ENCODE results near the gene DMRTB1.

The DMRTB1 gene

DNA sequence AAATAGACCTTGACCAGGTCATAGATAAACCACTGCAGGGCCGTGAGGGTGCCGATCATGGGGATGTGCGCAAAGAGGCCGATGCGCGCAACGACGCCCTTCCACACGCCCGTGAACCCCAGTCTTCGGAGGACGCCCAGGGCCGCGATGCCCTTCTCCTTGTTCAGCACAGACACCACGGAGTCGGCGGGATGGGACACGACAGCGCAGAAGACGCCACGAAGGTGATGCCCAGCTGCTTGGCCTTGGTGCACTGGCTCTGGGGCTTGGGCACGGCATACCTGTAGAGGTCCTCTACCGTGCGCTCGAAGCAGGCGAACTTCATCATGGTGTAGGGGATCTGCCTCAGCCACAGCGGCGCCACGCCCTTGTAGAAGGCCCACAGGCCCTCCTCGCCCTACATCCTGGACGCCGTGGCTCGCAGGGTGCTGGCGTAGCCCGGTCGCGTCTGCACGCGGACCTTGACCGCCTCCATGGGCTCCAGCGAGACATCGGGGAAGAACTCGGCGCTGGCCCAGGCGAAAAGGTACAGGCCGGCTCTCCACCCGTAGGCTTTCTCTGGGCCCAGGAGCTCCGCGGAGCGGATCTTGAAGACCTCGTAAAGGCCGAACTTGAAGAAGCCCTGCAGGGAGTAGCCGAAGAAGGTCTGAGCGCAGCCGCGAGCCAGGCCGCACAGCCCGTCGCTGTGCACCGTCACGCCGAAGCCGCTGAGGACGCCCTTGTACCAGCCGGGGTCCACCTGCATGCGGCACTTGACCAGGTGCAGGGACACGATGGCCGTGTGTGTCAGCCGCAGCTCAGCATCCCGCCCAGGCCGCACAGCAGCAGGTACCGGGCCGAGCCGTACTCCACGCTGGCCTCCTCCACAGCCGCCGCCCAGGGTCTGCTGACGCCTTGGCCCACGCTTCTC lies 20.5 kb upstream of the DMRTB1 start:
- no peak for DNase-seq

DNA sequence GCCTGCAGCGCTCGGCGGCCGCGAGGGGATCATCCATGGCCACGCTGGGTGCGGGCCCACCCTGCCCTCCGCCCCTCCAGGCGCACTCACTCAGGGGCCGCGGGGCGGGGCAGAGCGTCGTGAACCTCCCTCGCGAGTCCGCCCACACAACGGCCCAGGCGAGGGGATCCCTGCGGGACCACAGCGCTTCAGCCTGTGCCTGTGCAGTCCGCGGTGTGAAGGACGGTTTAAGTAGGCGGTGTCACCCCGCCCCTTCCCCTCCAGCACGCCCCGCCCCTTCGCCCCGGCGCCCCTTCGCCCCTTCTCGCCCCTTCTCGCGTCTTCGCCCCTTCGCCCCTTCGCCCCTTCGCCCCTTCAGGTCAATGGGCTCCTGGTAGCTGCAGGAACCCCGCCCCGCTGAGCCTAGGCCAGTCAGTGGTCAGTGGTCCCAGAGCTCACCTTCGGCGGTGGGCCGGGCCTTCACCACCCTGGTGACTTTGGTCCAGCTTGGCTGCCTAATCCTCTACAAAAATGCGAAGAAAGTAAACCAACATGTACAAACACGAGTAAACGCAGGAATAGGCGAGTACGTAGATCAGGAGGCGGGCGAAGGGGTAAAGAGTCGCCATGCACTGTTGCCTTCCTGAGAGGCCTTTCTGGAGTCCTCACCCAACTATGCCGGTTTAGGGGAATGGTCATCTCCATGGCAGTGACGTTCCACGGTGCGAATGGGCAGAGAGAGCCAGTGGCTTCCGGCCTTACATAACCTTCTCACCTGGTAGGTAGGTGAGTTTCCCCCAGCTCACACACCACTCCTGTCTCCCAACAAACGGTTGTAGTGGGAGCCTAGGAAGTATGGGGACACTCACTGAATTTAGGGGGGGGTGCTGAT lies 19.6 kb upstream of the DMRTB1 start:
- no peak for DNase-seq

DNA sequence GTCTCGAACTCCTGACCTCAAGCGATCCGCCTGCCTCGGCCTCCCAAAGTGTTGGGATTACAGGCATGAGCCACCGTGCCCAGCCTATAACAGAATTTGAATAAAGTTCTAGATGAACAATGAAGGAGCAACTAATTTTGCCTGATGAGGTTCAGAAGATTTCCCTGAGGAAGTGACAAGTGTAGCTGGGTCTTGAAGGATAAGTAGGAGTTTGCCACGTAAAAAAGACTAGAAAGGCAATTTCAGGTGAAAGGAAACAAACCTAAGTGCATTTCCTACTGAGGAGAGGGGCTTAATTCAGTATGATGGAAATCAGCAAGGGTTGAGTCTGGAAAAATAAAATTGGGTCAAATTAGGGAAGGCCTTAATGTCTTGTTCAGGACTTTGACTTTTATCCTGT lies 18.6 kb upstream of the DMRTB1 start:
- DNase-seq: no peak

DNA sequence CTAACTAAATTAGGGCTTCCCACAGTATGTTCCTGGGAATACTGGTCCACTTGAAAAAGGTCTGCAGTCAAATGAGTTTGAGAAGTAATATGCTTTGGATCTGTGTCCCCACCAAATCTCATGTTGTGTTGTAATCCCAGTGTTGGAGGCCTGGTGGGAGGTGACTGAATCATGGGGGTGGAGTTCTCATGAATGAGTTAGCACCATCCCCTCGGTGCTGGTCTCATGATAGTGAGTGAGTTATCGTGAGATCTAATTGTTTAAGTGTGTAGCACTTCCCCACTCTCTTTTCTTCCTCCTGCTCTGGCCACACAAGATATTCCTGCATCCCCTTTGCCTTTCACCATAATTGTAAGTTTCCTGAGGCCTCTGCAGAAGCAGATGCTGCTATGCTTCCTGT lies 16.9 kb upstream of the DMRTB1 start:
- no peak for DNase-seq

DNA sequence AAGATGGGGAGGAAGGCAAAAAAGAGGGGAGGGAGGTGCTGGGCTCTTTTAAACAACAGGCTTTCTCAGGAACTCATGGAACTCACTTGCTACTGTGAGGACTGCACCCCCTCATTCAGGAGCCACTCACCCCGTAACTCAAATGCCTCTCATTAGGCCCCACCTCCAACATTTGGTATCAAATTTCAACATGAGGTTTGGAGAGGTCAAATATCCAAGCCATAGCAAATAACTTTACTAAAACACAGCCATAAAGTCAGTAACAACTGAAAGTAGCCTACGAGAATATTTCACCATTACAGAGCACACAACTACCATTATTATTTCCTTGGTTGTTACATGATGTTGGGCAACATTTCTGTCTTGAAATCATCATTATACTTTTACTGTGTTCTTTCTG lies 13.1 kb upstream of the DMRTB1 start:
- DNase-seq: no peak

DNA sequence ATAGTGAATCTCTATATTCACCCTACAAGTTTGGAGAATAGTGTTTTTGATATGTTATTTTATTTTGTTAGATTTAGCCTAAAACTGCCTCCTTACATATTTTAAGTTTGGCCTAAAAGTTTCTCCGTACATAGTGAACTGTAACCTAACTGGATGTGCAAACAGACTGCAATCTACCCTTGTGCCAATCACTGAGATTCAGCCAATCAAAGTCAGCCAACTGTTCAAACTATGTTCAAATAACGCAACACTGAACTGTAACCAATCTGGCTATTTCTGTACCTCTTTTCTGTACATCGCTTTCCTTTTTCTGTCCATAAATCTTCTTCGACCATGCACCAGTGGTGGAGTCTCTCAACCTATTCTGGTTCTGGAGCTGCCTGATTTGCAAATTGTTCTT lies 11.8 kb upstream of the DMRTB1 start:
- DNase-seq: no peak

DNA sequence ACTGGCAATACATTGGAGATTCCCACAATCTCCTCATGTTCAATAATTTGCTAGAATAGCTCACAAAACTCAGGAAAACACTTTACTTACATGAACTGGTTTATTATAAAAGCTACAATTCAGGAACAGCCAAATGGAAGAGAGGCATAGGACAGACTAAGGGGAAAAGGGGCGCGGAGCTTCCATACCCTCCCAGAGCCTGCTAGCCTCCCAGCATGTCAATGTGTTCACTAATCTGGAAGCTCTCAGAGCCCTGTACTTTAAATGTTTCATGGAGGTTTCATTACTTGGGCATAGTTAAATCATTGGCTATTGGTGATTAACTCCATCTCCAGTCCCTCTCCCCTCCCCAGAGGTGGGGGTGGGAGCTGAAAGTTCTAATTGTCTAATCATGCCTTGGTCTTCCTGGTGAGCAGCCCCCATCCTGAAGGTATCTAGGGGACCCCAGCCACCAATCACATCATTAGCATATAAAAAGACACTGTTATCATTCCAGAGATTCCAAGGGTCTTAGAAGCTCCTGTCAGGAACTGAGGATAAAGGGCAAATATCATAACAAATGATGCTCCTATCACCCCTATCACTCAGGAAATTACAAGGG lies 10.9 kb upstream of the DMRTB1 start:
- DNase-seq: no peak

DNA sequence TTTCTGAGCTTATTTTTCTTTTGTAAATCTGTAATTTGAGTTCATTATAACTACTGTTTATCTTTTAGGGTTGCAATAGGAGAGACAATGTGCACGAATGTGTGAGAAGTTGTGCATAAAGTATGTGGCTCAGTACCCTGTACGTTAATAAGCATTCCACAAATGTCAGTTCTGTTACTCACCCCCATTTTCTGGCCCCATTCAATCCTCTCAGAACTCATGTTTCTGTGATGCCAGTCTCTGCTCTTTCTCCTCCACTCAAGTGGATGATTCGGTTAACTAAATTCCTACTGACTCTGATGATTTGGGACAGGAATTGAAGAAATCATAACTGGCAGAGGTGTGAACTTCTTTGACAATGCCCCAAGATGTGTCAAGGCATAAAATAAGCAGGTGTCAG lies 10.2 kb upstream of the DMRTB1 start:
- DNase-seq: no peak

DNA sequence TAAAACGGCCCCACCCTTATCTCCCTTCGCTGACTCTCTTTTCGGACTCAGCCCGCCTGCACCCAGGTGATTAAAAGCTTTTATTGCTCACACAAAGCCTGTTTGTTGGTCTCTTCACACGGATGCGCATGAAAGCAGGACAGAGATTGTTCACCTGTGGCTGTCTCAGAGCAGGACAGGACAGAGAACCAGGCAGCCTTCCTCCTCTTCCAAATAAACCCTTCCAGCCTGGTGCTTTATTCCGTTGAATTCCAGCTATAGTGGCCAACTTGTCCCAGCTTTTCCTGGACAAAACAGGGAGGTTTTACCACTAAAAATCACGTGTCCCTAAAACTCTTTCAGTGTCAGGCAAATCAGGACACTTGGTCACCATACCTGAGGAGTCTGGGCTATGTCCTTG lies 9.5 kb upstream of the DMRTB1 start:
- DNase-seq: no peak

DNA sequence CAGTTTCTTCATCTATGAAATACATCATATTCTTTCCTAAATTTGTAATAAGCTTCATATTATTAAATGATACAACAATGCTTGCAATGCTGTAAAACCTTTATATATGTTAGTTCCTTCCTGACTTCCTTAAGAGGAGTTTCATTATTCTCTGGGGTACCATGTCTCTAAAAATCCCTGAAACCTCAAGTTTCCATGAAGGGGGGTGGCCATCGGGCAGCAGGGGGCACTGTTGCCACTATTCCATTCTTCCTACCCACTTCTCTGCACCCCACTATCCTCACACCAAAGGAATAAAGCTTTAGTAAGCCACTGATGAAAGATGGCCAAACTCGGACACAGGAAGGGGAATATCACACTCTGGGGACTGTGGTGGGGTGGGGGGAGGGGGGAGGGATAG lies 9.0 kb upstream of the DMRTB1 start:
- DNase-seq: no peak

DNA sequence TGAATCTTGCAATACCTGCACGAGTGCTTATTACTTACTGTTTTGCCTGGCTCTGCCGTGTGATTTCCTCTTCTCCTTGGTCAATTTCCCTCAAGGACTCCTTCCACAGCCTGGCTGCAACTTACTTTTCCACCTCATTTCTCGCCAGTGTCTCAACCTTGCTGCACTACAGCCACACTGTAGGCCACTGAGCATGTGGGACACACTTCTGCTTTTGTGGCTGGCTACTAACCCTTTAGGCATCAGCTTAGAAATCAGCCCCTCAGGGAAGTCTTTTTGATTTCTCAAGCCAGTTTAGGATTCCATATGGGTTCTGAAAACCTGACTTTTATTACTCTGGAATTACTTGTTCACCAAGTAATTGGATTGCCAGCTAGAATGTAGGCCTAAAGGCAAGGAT lies 5.2 kb upstream of the DMRTB1 start:
- no peak for DNase-seq

DNA sequence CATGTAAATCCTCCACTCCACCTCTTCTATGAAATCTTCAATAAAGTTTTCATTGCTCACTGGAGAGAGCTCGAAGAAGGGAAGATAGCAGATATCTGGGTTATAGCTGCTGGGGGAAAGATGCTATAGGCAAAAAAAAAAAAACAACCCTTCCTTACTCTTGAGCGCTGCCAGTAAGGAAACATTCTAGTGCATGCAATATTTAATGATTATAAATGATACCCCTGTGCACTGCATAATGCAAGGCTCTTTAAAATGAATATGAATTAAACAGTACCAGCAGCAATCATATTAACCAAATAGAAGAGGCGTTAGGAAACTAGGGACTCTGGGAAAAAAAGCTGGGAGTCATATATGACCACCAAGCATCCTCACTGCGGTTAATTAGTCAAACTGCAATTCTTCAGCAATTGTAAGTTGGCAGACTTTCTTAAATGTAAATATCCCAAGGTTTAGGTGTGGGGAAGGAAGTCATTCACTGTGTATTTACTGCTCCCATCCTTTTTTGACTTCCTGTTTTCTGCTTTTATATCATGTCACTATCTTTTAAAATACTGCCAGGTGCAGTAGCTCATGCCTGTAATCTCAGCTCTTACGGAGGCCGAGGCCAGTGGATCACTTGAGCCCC lies 3.7 kb upstream of the DMRTB1 start:
- no peak for DNase-seq

DNA sequence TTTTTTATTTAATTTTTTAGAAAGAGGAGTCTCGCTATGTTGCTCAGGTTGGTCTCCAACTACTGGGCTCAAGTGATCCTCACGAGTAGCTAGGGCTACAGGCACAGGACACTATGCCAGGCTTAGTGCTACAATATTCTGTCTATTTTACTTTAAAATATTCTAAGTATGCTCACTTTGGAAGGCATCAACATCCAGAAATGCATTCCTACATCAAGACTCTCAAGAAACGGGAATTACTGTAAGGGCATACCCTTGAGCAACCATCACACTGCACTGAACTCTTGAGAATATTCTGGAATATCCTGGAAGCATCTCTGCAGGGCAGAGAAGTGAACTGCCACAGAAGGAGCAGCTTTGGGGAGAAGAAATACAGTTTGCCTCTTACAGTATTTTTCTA lies 565 bp upstream of the DMRTB1 start:
- no peak for DNase-seq

DNA sequence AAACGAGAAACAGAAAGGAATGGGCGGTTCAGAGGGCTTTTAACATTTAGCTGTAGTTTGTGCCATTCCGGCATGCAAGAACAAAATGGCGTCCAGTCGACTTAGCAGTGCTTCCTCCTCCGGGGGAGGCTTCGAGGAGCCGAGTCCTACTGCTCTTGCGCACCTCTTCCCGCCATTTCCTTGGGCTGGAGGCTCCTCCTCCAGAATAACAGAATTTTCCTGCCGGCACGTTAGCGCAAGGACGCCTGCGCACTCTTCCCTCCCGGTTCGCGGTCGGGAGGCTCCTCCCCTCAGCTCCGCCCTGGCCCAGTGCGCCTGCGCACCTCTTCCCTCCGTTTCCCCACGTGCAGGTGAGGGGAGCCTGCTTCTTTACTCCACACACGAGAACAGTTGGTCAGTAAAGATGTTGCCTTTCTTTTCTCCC lies 1.0 kb downstream of the DMRTB1 start:
- DNase-seq: no peak

DNA sequence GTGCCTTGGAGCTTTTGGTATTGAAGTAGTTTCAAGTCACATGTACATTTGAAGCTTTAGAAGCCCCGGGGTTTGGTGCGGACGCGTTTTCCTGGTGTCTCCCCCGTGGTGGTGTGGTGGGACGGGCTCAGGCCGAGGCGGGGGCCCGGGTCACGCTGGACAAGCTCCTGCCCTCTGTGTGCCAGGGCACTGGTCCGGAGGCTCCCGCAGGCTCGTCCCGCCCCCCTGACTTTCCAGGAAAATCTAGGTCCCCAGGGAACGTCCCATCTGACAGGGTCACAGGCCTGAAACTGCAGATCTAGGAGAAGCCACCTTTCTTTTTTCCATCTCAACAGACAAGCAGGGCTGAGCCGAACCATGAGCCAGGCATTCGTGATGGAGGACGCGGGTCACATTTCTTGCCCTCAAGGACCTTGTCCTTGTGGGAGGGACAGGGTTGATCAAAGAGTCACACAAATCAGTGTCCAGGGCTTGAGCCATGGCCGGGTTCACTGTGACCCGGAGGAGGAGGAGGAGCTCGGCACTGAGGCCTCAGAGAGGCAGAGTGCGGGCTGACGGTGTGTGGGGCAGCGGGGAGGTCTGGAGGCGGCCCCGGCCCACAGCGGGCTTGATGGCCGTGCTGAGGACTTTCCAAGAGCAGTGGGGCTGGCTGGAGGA lies 1.6 kb downstream of the DMRTB1 start:
- no peak for DNase-seq

DNA sequence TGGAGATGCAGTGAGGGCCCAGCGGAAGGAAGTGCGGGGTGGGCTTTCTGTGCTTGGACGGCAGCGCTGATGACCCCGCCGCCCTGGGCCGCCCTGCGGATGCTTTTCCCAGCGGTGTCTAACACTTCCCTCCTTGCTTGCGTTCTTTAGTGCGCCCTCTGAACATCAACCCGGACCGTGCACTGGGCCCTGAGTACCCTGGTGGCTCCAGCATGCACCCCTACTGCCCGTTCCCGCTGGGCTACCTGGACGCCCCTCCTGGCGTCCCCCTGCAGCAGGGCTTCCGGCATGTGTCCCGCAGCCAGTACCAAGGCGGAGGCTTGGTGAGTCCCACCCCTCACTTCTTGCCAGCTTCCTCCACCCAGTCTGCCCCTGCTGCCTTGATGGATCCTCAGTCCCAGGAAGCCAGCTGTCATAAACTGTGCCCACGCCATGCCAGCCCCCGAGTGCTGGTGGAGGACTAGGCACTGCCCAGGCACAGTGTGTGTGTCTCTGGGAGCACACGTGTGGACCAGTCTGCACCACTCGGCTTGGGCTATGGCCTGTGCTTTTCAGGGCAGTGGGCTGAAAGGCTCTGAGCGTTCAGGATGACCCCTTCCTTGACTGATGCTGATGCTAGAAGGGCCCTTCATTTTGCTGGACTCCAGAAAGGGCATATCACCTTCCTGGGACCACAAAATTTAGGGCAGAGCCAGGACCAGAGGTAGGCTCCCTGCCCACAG lies 2.3 kb downstream of the DMRTB1 start:
- no peak for DNase-seq

DNA sequence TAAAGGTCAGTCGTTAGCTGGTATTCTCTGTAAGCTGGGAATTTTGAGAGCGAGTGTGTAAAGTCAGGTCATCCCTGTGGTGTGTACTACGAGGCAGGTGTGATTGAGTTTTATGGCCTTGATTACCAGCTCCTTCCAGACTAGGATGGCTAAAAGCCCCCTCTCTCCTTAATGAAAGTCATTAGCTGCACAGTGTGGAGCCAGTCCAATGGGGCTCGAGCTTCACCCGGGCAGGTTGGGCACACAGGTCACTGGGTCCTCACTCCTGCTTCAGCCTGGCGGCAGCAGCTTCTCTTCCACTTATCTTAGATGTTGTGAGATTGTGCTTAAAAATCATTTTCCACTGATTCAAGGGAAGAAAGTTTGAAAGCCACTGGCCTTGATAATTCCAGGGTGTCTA lies 3.0 kb downstream of the DMRTB1 start:
- no peak for DNase-seq

DNA sequence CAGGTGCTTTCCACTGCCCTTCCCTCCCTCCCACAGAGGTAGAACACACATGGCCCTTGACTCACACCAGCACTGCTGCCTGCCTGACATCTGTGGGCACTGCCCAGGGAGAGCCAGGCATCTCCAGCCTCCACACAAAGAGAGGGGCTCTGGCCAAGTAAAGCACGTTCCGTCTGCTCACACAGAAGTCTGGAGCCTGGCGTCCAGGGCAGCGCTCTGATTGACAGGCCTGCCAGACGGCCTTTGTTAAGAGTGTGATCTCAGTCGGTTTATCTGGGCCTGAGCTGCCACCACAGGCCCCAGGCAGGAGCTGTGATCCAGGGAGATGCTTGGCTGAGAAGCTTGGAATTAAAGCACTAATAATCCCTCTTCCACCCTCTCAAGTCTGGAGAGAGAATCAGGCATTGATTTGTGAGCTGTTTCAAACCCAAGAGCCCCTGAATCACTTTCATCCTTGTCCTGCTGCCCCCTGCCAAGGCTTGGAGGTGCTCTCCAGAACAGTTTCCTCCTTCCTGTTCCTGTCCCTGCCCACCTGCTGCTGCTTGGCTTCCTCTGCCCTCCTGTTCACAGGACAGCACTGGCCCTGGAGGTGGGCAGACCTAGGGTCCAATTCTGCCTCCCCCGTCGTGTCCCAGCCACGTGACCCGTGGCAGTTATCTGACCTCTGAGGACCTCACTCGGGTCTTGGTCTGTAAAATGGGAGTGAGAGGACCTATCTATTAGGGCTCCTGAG lies 3.7 kb downstream of the DMRTB1 start:
- no peak for DNase-seq

DNA sequence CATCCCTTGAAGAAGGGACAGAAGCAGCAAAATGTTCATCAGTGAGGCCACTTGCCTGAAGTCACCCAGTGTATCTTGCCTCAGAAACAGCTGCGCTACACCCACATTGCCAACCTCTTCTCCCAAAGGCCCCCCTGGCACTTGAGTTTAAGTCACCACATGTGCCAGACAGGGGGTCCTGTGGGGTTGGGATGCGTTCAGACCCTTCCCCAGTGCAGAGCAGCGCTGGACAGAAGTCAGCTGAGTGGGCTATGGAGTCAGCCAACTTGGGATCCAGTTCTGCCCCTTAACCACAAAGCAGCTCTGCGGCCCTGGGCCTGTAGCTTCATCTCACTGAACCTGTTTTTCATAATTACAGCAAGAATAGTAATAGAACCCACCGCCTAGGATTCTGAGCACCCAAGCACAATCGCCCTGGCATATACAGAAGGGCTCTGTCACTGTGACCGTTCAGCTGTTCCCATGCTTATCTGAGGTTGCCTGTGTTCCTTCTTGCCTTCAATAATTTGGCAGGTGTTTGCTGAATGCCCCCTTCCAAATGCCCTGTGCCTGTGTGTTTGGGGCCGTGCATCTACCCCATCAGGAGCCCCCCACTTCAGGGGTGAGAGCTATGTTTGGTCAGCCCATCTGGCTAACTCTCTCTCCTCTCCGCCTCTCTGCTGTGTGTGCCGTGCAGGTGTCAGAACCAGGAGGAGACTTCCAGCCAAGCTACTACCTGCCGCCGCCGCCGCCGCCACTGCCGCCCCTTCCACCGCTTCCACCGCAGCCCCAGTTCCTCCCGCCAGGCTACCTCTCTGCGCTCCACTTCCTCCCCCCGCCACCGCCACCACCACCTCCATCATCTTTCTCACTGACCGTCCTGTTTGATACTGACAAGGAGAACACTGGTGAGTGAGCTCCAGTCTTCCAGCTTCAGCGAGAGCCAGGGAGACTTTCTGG lies 5.0 kb downstream of the DMRTB1 start:
- no peak for DNase-seq
